HFF-Myc (cell line): ENCODE measurements around the gene GPR132.

Source experiments
- DNase-seq: peaks from one replicate; pipeline ENCODE4 v3.0.0-alpha.2; 2011; ENCODE audit warnings: low read depth; ENCODE audit errors: extremely low read depth
- H3K4me3 ChIP-seq: replicated peaks from 2 replicates; pipeline ENCODE4 v1.5.1; 2011; ENCODE audit warnings: low read depth, mild to moderate bottlenecking, control low read depth, low read length
- CTCF ChIP-seq: IDR thresholded peaks from 2 replicates; pipeline ENCODE4 v1.5.1; 2012; ENCODE audit warnings: mild to moderate bottlenecking, low read depth, low read length, control low read depth; ENCODE audit errors: missing control alignments

GPR132 gene

GRCh38 chr14:105049753-105050550 lies 15.3 kb downstream of the GPR132 start:
- no peak for TF ChIP-seq CTCF
- no peak for DNase-seq
- H3K4me3 ChIP-seq: no peak overlapping the region

GRCh38 chr14:105047283-105048016 lies 17.8 kb downstream of the GPR132 start:
- H3K4me3 ChIP-seq: no peak overlapping the region
- DNase-seq: no peak
- no peak for TF ChIP-seq CTCF

- no peak for TF ChIP-seq CTCF
- H3K4me3 ChIP-seq: no peak overlapping the region
- no peak for DNase-seq
These were observed 18.3 kb downstream of the GPR132 start for GRCh38 chr14:105046891-105047282.

- peak; percentile 99 for TF ChIP-seq CTCF
- no peak for DNase-seq
- H3K4me3 ChIP-seq: no peak overlapping the region
These were observed 19.4 kb downstream of the GPR132 start for GRCh38 chr14:105045710-105046326.

- DNase-seq: no peak
- TF ChIP-seq CTCF: no peak
- H3K4me3 ChIP-seq: no peak overlapping the region
These were observed 21.6 kb downstream of the GPR132 start for GRCh38 chr14:105043641-105044040.

GRCh38 chr14:105042813-105043212 lies 22.4 kb downstream of the GPR132 start:
- no peak for DNase-seq
- H3K4me3 ChIP-seq: no peak overlapping the region
- TF ChIP-seq CTCF: no peak
